Measurements from ENCODE around the gene CTCF.

DNA sequence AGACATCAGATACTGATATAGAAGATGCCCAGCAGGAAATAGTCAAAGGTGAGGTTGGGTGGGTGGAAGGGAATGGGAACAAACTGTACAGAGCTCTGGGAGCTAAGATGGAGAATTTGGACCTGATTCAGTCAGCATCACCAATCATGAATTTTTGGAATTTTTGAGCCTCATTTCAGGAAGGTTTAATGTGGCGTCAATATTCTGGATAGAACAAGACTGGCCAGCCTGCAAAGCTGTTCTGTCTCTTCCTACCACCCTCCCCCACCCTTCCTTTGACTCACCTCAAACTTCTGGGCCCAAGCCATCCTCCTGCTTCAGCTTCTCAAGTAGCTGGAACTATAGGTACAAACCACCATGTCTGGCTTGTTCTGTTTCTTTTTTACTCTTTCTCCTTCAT, 32.6 kb downstream of the CTCF start:
- TF ChIP-seq, protein P1, sequence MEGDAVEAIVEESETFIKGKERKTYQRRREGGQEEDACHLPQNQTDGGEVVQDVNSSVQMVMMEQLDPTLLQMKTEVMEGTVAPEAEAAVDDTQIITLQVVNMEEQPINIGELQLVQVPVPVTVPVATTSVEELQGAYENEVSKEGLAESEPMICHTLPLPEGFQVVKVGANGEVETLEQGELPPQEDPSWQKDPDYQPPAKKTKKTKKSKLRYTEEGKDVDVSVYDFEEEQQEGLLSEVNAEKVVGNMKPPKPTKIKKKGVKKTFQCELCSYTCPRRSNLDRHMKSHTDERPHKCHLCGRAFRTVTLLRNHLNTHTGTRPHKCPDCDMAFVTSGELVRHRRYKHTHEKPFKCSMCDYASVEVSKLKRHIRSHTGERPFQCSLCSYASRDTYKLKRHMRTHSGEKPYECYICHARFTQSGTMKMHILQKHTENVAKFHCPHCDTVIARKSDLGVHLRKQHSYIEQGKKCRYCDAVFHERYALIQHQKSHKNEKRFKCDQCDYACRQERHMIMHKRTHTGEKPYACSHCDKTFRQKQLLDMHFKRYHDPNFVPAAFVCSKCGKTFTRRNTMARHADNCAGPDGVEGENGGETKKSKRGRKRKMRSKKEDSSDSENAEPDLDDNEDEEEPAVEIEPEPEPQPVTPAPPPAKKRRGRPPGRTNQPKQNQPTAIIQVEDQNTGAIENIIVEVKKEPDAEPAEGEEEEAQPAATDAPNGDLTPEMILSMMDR (IDR thresholded peaks at IDR 0.05; ENCODE audit: low read depth, low read length, missing input control) = no peak
- TF ChIP-seq TAF1 (conservative IDR thresholded peaks at IDR 0.05) (no peak), EGR1 (IDR thresholded peaks at IDR 0.05; ENCODE audit: low read depth in 2 of 2) (no peak), GABPA (IDR thresholded peaks at IDR 0.05 in 1 of 2, conservative IDR thresholded peaks at IDR 0.05 in 1 of 2) (no peak), JUND (IDR thresholded peaks at IDR 0.05) (no peak), FOXA1 (IDR thresholded peaks at IDR 0.05) (no peak)
- TF ChIP-seq, protein P2, sequence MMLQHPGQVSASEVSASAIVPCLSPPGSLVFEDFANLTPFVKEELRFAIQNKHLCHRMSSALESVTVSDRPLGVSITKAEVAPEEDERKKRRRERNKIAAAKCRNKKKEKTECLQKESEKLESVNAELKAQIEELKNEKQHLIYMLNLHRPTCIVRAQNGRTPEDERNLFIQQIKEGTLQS (IDR thresholded peaks at IDR 0.05) = no peak
- TF ChIP-seq, protein P3, sequence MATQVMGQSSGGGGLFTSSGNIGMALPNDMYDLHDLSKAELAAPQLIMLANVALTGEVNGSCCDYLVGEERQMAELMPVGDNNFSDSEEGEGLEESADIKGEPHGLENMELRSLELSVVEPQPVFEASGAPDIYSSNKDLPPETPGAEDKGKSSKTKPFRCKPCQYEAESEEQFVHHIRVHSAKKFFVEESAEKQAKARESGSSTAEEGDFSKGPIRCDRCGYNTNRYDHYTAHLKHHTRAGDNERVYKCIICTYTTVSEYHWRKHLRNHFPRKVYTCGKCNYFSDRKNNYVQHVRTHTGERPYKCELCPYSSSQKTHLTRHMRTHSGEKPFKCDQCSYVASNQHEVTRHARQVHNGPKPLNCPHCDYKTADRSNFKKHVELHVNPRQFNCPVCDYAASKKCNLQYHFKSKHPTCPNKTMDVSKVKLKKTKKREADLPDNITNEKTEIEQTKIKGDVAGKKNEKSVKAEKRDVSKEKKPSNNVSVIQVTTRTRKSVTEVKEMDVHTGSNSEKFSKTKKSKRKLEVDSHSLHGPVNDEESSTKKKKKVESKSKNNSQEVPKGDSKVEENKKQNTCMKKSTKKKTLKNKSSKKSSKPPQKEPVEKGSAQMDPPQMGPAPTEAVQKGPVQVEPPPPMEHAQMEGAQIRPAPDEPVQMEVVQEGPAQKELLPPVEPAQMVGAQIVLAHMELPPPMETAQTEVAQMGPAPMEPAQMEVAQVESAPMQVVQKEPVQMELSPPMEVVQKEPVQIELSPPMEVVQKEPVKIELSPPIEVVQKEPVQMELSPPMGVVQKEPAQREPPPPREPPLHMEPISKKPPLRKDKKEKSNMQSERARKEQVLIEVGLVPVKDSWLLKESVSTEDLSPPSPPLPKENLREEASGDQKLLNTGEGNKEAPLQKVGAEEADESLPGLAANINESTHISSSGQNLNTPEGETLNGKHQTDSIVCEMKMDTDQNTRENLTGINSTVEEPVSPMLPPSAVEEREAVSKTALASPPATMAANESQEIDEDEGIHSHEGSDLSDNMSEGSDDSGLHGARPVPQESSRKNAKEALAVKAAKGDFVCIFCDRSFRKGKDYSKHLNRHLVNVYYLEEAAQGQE (IDR thresholded peaks at IDR 0.05) = no peak
- TF ChIP-seq, protein P4, sequence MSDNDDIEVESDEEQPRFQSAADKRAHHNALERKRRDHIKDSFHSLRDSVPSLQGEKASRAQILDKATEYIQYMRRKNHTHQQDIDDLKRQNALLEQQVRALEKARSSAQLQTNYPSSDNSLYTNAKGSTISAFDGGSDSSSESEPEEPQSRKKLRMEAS (IDR thresholded peaks at IDR 0.05) = no peak
